Glutamatergic neuron (in vitro differentiated cells): Measurements from ENCODE around the gene WDR75. TPM values are rescaled to one million over a fixed set of nuclear protein-coding genes. Genes with fewer than 3 reads are reported as not detected.

Experiments
- DNase-seq: peaks from one replicate; pipeline ENCODE4 v3.0.0; 2022
- H3K27ac Mint-ChIP-seq: one replicate; pipeline ENCODE4 v1.8.0; 2020; ENCODE audit warnings: mild to moderate bottlenecking, mixed read lengths, inconsistent platforms; ENCODE audit not compliant: unreplicated experiment
- H3K27me3 Mint-ChIP-seq: one replicate; pipeline ENCODE4 v1.8.0; 2020; ENCODE audit warnings: mild to moderate bottlenecking, moderate library complexity, mixed read lengths, inconsistent platforms; ENCODE audit not compliant: unreplicated experiment
- H3K36me3 Mint-ChIP-seq: one replicate; pipeline ENCODE4 v1.8.0; 2020; ENCODE audit warnings: mild to moderate bottlenecking, mixed read lengths, inconsistent platforms; ENCODE audit not compliant: unreplicated experiment
- H3K4me1 Mint-ChIP-seq: one replicate; pipeline ENCODE4 v1.8.0; 2020; ENCODE audit warnings: mild to moderate bottlenecking, low read depth, mixed read lengths, inconsistent platforms; ENCODE audit not compliant: unreplicated experiment
- H3K4me3 Mint-ChIP-seq: one replicate; pipeline ENCODE4 v1.8.0; 2020; ENCODE audit warnings: mild to moderate bottlenecking, mixed read lengths, inconsistent platforms; ENCODE audit not compliant: unreplicated experiment
- H3K9me3 Mint-ChIP-seq: one replicate; pipeline ENCODE4 v1.8.0; 2020; ENCODE audit warnings: mild to moderate bottlenecking, moderate library complexity, mixed read lengths, inconsistent platforms; ENCODE audit not compliant: unreplicated experiment
- CTCF ChIP-seq: fragments of 200-600 bp; sonication (generic); IDR thresholded peaks from one replicate; pipeline ENCODE4 v1.5.0; 2021; ENCODE audit not compliant: partially characterized antibody, unreplicated experiment
- total RNA-seq: library from RNA; stranded (reverse); fragmentation: NEBNext Ultra II Directional; extraction: Animal tissue kit (Norgen Biotek cat#: 25700); gene quantifications from one replicate; pipeline ENCODE4 v1.2.1, GENCODE V29; 2021; ENCODE audit not compliant: unreplicated experiment

WDR75 gene
- total RNA-seq, 1 donor from 2014 or later = 41.4 TPM

- H3K27ac Mint-ChIP-seq = no peak overlapping the region
- H3K36me3 Mint-ChIP-seq = no peaks in the 10 kb centered on the region
- H3K27me3 Mint-ChIP-seq = no peaks in the 10 kb centered on the region
- H3K4me3 Mint-ChIP-seq = no peak overlapping the region
- no peaks in the 10 kb centered on the region for H3K4me1 Mint-ChIP-seq
- no peaks in the 10 kb centered on the region for H3K9me3 Mint-ChIP-seq
- no peak for DNase-seq
- TF ChIP-seq CTCF = no peak
These were observed 29.4 kb upstream of the WDR75 start for GRCh38 chr2:189411860-189412259.

- Mint-ChIP-seq H3K27ac (no peak overlapping the region), H3K36me3 (no peaks in the 10 kb centered on the region), H3K9me3 (no peaks in the 10 kb centered on the region), H3K27me3 (no peaks in the 10 kb centered on the region), H3K4me3 (no peak overlapping the region), H3K4me1 (no peaks in the 10 kb centered on the region)
- peak; percentile 85 for TF ChIP-seq CTCF
- peak; percentile 25 for DNase-seq
These were observed 28.8 kb upstream of the WDR75 start for GRCh38 chr2:189412330-189412953.

- H3K9me3 Mint-ChIP-seq = no peaks in the 10 kb centered on the region
- DNase-seq = no peak
- no peaks in the 10 kb centered on the region for H3K27me3 Mint-ChIP-seq
- no peak overlapping the region for H3K27ac Mint-ChIP-seq
- no peak overlapping the region for H3K4me3 Mint-ChIP-seq
- no peaks in the 10 kb centered on the region for H3K36me3 Mint-ChIP-seq
- no peaks in the 10 kb centered on the region for H3K4me1 Mint-ChIP-seq
- TF ChIP-seq CTCF = no peak
These were observed 28.0 kb upstream of the WDR75 start for GRCh38 chr2:189413249-189413648.

- H3K27ac Mint-ChIP-seq = no peak overlapping the region
- peaks cover 2% of the 10 kb centered on the region for H3K27me3 Mint-ChIP-seq
- no peaks in the 10 kb centered on the region for H3K9me3 Mint-ChIP-seq
- TF ChIP-seq CTCF = no peak
- H3K36me3 Mint-ChIP-seq = no peaks in the 10 kb centered on the region
- DNase-seq = no peak
- no peaks in the 10 kb centered on the region for H3K4me1 Mint-ChIP-seq
- no peak overlapping the region for H3K4me3 Mint-ChIP-seq
These were observed 19.6 kb upstream of the WDR75 start for GRCh38 chr2:189421644-189422043.

GRCh38 chr2:189424961-189425360 lies 16.3 kb upstream of the WDR75 start:
- Mint-ChIP-seq H3K27me3 (peaks cover 2% of the 10 kb centered on the region), H3K9me3 (no peaks in the 10 kb centered on the region), H3K36me3 (no peaks in the 10 kb centered on the region), H3K4me3 (no peak overlapping the region), H3K4me1 (no peaks in the 10 kb centered on the region), H3K27ac (no peak overlapping the region)
- no peak for DNase-seq
- TF ChIP-seq CTCF = no peak
